ENCODE results near the gene UNC79.

The UNC79 gene

GRCh38 chr14:93707475-93707874 is 276.7 kb downstream of the UNC79 start:
- FAIRE-seq = no peak

GRCh38 chr14:93708311-93708734 is 277.6 kb downstream of the UNC79 start:
- FAIRE-seq (no peak), DNase-seq (ENCODE audit: low spot score) (no peak)

More at GRCh38 chr14:93707475-93707874, 276.7 kb downstream of the UNC79 start:
- DNase-seq (ENCODE audit: low spot score) = no peak

GRCh38 chr14:93708800-93709199 is 278.1 kb downstream of the UNC79 start:
- FAIRE-seq = no peak
- no peak for DNase-seq (ENCODE audit: low spot score)

GRCh38 chr14:93709249-93709648 is 278.5 kb downstream of the UNC79 start:
- DNase-seq (ENCODE audit: low spot score) = no peak
- FAIRE-seq = no peak

- FAIRE-seq (no peak), DNase-seq (ENCODE audit: low spot score) (no peak)
Observed at GRCh38 chr14:93712079-93712837, 281.5 kb downstream of the UNC79 start.

GRCh38 chr14:93712838-93713724 is 282.3 kb downstream of the UNC79 start:
- no peak for FAIRE-seq
- DNase-seq (ENCODE audit: low spot score) = no peak

- FAIRE-seq = no peak
Observed at GRCh38 chr14:93713726-93714405, 283.1 kb downstream of the UNC79 start.

GRCh38 chr14:93714605-93715004 is 283.9 kb downstream of the UNC79 start:
- DNase-seq (ENCODE audit: low spot score) = no peak
- no peak for FAIRE-seq

More at GRCh38 chr14:93713726-93714405, 283.1 kb downstream of the UNC79 start:
- DNase-seq (ENCODE audit: low spot score) = no peak

GRCh38 chr14:93715279-93715927 is 284.7 kb downstream of the UNC79 start:
- no peak for DNase-seq (ENCODE audit: low spot score)
- FAIRE-seq = no peak

- DNase-seq (ENCODE audit: low spot score) = no peak
- FAIRE-seq = no peak
Observed at GRCh38 chr14:93716002-93716745, 285.4 kb downstream of the UNC79 start.

GRCh38 chr14:93716746-93717667 is 286.3 kb downstream of the UNC79 start:
- DNase-seq (ENCODE audit: low spot score) (no peak), FAIRE-seq (no peak)

- no peak for FAIRE-seq
- DNase-seq (ENCODE audit: low spot score) = no peak
Observed at GRCh38 chr14:93717668-93718320, 287.1 kb downstream of the UNC79 start.

GRCh38 chr14:93719256-93719655 is 288.5 kb downstream of the UNC79 start:
- FAIRE-seq = no peak

GRCh38 chr14:93720076-93720815 is 289.5 kb downstream of the UNC79 start:
- DNase-seq (ENCODE audit: low spot score) = no peak
- no peak for FAIRE-seq

More at GRCh38 chr14:93719256-93719655, 288.5 kb downstream of the UNC79 start:
- DNase-seq (ENCODE audit: low spot score) = no peak

- DNase-seq (ENCODE audit: low spot score) = no peak
- FAIRE-seq = no peak
Observed at GRCh38 chr14:93720981-93721483, 290.3 kb downstream of the UNC79 start.

- FAIRE-seq = no peak
- no peak for DNase-seq (ENCODE audit: low spot score)
Observed at GRCh38 chr14:93723001-93723400, 292.3 kb downstream of the UNC79 start.

GRCh38 chr14:93725002-93725582 is 294.4 kb downstream of the UNC79 start:
- FAIRE-seq = no peak
- DNase-seq (ENCODE audit: low spot score) = no peak

GRCh38 chr14:93725993-93726392 is 295.3 kb downstream of the UNC79 start:
- DNase-seq (ENCODE audit: low spot score) = no peak
- no peak for FAIRE-seq
